GM19240 (cell line): Measurements from ENCODE around the gene FAM89B.
A peak's percentile ranks its signal among the peaks of the same experiment; 100 is the strongest.
"Not testable (repeated sequence)": the region's sequence is repeated elsewhere in the genome, so short reads cannot be mapped to it uniquely, and the experiment has no call there.

ENCODE experiments used
- DNase-seq: peaks from one replicate; pipeline ENCODE4 v3.0.0; 2011; ENCODE audit warnings: low spot score; ENCODE audit not compliant: insufficient read length

The FAM89B gene

DNA sequence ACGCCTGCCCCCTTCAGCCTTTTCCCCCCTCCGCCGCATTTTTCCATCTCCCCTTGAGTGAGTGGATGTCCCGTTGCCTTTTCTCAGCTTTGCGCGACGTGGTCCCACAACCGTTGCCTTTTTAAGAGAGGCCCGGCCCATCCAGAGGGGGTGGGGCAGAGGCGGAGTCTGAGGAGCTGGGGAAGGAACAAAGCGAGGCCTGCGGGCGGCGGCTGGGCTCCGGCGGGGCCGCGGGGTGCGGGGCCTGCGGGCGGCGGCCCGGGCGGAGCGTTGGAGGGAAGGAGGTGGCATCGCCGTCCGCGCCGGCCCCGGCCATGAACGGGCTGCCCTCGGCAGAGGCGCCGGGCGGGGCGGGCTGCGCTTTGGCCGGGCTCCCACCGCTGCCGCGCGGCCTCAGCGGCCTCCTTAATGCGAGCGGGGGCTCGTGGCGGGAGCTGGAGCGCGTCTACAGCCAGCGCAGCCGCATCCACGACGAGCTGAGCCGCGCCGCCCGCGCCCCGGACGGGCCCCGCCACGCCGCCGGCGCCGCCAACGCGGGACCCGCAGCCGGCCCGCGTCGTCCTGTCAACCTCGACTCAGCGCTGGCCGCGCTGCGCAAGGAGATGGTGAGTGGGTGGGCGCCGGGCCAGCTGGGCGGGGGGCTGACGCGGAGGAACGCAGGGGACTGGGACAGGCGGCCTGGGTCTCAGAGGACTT lies at the start of gene FAM89B:
TSS of gene FAM89B (plus strand) at position 183 of the 696 bp plus-strand sequence. CDS start at position 315, 132 bp downstream.
- peak; percentile 75 for DNase-seq

GRCh38 chr11:65522718-65523630 lies 49.4 kb upstream of the FAM89B start:
- DNase-seq: not testable (repeated sequence)

DNA sequence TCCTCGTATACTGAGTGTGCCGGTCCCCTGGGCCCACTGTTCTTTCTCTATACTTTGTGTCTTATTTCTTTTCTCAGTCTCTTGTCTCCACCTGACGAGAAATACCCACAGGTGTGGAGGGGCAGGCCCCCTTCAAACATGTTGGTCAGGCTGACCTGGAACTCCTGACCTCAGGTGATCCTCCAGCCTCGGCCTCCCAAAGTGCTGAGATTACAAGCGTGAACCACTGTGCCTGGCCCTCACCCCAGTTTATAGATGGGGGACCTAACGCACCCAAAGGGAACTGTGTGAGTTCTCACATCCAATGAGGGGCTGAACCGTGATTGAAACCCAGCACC lies 48.7 kb upstream of the FAM89B start:
- DNase-seq: not testable (repeated sequence)

DNA sequence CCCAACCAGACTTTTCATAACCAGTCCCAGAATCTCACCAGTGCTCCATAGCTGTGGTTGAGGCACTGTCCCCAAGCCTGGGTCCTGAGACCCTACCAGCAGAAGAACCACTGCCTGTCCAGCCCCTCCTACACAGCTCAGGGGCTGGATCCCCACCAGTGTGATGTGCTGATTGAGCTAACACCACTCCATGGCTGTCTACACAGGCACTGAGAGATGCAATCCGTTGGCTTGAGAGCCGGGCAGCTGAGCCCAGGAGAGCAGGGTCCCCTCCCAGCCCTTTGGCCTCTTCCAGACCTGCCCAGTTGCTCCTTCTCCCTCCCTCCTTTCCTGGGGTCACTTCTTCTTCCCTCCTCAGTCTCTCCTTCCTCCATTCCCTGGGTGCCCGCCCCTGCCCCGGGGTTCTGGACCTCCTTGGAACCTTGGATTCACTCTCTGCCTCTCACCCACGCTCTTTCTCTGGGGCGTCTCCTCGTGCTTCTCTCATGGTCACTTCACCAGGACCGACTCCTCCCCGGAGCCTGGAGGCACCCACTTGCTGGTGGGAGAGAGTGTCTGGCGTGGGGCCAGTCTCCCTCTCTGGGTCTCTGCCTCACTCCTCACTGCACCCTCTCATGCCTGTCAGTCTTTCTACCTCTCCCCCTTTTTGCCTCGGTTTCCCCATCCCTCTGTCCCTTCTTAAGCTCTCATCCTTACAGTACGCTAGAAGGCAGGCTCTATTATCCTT lies 48.2 kb upstream of the FAM89B start:
- DNase-seq: no peak

GRCh38 chr11:65524741-65525545 lies 47.4 kb upstream of the FAM89B start, which contains the start of gene SCYL1:
TSS of gene SCYL1 (plus strand) at chr11:65525083. CDS start at chr11:65525154, 71 bp downstream.
- no peak for DNase-seq

DNA sequence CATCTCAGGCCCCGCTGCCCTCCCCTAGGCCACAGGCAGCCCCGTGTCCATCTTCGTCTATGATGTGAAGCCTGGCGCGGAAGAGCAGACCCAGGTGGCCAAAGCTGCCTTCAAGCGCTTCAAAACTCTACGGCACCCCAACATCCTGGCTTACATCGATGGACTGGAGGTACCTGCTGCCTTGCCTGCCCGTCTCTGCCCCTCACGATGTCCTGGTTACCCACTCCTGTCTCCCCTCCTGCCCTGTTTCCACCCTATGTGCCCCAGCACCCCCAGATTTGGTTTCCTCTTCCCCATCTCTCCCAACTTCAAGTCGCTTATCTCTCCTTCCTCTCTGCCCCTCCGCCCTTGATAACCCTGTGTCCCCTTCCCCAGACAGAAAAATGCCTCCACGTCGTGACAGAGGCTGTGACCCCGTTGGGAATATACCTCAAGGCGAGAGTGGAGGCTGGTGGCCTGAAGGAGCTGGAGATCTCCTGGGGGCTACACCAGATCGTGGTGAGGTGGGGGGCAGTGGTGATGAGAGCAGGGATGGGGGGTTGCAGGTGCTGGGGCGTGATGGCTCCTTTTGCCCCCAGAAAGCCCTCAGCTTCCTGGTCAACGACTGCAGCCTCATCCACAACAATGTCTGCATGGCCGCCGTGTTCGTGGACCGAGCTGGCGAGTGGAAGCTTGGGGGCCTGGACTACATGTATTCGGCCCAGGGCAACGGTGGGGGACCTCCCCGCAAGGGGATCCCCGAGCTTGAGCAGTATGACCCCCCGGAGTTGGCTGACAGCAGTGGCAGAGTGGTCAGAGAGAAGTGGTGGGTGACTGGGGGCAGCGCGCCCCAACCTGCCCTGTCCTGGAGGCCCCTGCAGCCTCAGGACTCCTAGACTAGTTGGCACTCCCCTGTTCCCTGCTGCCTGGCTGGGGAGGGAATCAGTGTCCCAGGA lies 46.5 kb upstream of the FAM89B start:
- no peak for DNase-seq

- no peak for DNase-seq
These were observed 45.6 kb upstream of the FAM89B start for GRCh38 chr11:65526744-65527143.

- no peak for DNase-seq
These were observed 43.5 kb upstream of the FAM89B start for GRCh38 chr11:65528819-65529350.

GRCh38 chr11:65529475-65530156 lies 42.7 kb upstream of the FAM89B start:
- DNase-seq: no peak

DNA sequence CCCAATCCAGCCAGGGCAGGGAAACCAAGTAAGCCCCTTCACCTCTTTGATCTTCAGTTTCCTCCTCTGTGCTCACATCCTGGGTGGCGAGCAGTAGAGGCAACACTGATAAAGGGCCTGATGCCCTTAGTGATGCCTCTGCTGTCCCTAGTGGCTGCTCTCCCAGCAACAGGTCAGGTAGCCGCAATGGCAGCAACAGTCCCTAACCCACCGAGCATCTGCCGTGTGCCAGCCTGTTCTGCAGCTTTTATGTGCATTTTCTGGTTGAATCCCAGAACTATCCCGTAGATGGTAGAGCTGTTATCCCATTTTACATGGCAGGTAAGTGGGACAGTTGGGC lies 42.2 kb upstream of the FAM89B start:
- DNase-seq: no peak

DNA sequence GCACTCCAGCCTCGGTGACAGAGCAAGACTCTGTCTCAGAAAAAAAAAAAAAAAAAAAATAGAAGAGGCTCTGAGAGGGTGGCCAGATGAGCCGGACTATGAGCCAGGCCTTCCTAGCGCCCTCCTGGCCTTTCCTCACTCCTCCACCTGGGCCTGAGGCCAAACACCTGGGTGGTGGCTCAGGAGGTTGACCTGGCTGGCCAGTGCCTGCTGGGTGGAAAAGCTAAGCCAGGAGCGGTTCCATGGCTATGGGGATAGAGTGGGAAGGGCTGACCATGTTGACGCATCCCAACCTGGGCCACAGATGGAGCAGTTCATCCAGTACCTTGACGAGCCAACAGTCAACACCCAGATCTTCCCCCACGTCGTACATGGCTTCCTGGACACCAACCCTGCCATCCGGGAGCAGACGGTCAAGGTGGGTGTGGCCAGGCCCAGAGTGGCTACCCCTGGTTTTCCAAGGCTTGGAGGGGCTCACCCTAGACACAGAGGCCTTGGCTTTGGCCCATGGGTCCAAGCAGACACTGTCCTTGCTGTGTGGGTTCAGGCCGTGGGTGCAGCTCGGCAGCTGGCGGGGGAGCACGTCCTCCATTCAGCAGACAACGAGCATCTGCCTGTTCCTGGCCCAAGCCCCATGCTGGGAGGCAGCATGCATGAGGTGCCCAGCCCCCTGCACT lies 39.8 kb upstream of the FAM89B start:
- DNase-seq: no peak

- no peak for DNase-seq
These were observed 37.2 kb upstream of the FAM89B start for GRCh38 chr11:65535102-65535501.

- no peak for DNase-seq
These were observed 35.7 kb upstream of the FAM89B start for GRCh38 chr11:65536412-65537295.

DNA sequence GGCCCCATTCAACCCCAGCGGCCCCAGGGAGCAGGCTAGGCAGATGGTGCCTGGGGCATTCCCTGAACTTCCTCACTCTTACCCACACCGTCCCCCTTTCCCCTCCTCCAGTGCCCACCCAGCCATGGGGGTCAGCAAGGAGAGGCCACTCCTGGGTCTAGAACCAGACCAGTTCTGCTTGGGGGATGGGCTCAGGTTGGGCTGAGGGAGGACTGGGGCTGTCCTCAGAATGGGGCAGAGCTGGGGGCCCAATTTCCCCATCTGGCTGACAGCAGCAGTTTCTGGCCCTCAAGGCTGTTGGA lies 35.1 kb upstream of the FAM89B start:
- DNase-seq: no peak

- DNase-seq: no peak
These were observed 34.6 kb upstream of the FAM89B start for GRCh38 chr11:65537620-65538231.

- no peak for DNase-seq
These were observed 34.0 kb upstream of the FAM89B start for GRCh38 chr11:65538232-65538914.
